ENCODE measurements around the gene BRF1.

Gene BRF1

DNA sequence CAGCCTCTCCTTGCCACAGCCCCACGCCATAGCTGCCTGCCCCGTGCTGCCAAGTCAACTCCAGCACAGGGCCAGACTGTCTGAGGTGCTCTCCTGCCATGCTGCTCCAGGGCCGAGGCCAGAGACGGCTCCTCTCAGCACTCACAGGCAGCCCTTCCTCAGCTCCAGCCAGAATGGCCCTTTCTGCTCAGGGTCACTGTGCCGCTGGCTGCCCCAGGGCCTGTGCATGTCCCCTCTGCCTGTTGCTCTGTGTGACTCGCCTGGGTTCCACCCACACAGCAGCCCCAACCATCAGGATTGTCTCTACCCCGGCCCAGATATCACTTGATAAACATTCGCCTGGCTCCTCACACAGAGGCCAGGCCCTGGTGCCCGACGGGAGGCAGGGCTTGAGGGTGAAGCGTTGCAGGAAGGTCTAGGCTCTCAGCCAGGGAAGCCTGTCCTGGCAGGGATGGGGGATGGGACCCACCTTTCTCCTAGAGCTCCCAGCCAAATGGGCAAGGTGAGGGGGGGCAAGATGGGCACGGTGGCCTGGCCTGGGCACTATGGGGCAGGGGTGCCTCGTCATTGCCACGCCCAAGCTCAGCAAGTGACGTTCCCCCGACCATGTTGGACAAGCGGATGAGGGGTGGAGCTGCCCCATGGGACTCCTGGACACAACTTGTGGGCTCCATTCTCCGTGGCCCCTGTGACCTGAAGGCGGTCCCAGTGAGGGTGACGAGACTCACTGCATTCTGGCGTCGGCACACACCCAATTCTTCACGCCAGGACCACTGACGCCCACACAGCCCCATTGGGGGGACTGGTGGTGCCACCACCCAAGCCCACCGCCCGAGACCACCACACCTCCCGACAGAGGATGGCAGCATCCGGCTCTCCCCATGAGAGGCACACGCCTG, 79.9 kb downstream of the BRF1 start:
- DNase-seq (ENCODE audit: insufficient read length, low spot score) (no peak), FAIRE-seq (no peak)
- no peak for TF ChIP-seq POLR2A (IDR thresholded peaks at IDR 0.05; ENCODE audit: low read depth, low read length)

GRCh38 chr14:105219753-105220152, 81.0 kb downstream of the BRF1 start:
- FAIRE-seq: no peak
- no peak for TF ChIP-seq POLR2A (IDR thresholded peaks at IDR 0.05; ENCODE audit: low read depth, low read length)
- no peak for DNase-seq (ENCODE audit: insufficient read length, low spot score)

- DNase-seq (ENCODE audit: insufficient read length, low spot score) (no peak), FAIRE-seq (no peak)
Observed at GRCh38 chr14:105219043-105219612, 81.7 kb downstream of the BRF1 start.

DNA sequence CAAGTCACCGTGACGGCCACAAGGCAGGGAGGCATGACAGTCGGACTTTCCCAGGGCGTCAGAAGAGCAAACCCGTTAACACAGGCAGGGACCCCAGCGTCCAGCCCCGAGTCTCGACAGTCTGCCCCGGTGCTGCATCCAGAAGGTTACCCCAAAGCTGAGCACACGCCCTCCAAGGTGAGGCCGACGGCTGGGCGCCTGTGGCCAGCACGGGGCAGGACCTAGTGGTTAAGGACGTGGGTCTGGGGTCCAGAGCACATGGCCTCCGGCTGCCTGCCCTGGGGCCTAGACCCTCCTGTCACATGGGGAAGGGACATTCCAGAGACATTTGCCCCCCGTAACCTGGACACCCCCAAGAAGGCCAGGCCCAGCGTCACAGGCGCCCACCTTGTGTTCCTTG, 82.2 kb downstream of the BRF1 start:
- FAIRE-seq (no peak), DNase-seq (ENCODE audit: insufficient read length, low spot score) (no peak)
- TF ChIP-seq POLR2A (IDR thresholded peaks at IDR 0.05; ENCODE audit: low read depth, low read length): no peak

More at GRCh38 chr14:105219043-105219612, 81.7 kb downstream of the BRF1 start:
- TF ChIP-seq POLR2A (IDR thresholded peaks at IDR 0.05; ENCODE audit: low read depth, low read length): no peak

DNA sequence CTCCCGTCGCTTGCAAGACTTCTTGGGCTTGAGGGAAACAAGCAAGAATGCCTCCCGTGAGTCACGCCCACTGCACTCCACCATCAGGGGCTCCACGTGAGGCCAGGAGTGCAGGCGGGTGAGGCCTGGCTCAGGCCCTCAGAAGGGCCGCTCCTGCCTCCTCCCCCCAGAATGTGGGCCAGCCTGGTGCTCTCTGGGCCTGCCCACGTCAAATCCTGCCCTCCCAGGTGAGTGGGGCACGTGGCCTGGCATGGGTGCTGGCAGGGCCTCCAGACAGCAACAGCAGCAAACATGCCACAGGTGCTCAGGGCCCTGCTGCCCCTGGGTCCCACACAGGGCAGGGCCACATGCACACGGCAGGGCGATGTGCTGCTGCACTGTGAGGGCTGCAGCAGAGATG, 83.0 kb downstream of the BRF1 start:
- DNase-seq (ENCODE audit: insufficient read length, low spot score): no peak
- FAIRE-seq: no peak
- TF ChIP-seq POLR2A (IDR thresholded peaks at IDR 0.05; ENCODE audit: low read depth, low read length): no peak

GRCh38 chr14:105216490-105217247, 84.1 kb downstream of the BRF1 start:
- no peak for DNase-seq (ENCODE audit: insufficient read length, low spot score)
- TF ChIP-seq POLR2A (IDR thresholded peaks at IDR 0.05; ENCODE audit: low read depth, low read length): no peak
- no peak for FAIRE-seq

DNA sequence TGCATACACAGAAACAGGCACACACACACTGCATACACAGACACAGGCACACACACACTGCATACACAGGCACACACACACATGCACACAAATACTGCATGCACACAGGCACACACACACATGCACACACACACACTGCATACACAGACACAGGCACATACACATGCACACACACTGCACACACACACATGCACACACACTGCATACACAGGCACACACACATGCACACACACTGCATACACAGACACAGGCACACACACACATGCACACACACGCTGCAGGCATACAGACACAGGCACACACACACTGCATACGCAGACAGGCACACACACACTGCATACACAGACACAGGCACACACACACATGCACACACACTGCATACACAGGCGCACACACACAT, 85.2 kb downstream of the BRF1 start:
- FAIRE-seq (no peak), DNase-seq (ENCODE audit: insufficient read length, low spot score) (no peak)
- TF ChIP-seq POLR2A (IDR thresholded peaks at IDR 0.05; ENCODE audit: low read depth, low read length): no peak

DNA sequence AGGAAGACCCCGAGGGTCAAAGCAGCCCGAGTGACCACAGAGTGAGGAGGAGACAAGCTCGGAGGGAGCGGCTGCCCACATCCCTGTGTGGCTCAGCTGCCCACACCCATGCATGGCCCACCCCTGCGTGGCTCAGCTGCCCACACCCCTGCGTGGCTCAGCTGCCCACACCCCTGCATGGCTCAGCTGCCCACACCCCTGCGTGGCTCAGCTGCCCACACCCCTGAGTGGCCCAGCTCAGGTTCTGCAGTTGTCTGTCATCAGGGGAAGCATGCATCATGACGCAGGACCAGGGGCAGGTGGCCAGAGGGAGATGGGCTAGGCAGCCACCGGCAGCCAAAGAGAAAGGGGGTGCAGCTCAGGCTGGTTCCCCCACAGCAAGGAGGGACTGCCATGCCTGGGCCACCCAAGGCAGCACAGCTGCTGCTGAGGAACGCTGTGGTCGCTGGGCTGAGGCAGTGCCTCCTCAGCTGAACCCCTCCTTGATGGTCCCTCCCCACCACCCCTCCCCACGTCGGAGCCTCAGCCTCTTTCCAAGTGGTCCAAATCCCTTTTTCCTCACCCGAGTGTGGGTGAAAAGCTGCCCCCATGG, 86.4 kb downstream of the BRF1 start:
- FAIRE-seq (no peak), DNase-seq (ENCODE audit: insufficient read length, low spot score) (no peak)
- TF ChIP-seq POLR2A (IDR thresholded peaks at IDR 0.05; ENCODE audit: low read depth, low read length): no peak

DNA sequence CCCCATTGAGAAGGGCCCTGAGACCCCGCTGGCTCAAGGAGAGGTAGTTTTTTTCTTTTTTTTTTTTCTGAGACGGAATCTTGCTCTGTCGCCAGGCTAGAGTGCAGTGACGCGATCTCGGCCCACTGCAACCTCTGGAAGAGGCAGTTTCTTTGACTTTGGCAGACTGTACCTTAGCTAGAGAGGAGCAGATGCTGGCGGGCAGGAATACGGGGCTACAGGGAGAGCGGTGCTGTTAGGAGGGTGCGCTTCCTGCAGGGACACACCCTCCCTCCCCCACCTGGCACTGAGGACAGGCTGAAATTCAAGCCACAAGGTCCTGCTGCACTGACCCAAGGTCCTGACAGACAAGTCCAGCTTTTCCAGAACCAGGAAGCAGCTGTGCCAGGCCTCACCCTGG, 87.4 kb downstream of the BRF1 start:
- no peak for DNase-seq (ENCODE audit: insufficient read length, low spot score)
- no peak for TF ChIP-seq POLR2A (IDR thresholded peaks at IDR 0.05; ENCODE audit: low read depth, low read length)
- FAIRE-seq: no peak

DNA sequence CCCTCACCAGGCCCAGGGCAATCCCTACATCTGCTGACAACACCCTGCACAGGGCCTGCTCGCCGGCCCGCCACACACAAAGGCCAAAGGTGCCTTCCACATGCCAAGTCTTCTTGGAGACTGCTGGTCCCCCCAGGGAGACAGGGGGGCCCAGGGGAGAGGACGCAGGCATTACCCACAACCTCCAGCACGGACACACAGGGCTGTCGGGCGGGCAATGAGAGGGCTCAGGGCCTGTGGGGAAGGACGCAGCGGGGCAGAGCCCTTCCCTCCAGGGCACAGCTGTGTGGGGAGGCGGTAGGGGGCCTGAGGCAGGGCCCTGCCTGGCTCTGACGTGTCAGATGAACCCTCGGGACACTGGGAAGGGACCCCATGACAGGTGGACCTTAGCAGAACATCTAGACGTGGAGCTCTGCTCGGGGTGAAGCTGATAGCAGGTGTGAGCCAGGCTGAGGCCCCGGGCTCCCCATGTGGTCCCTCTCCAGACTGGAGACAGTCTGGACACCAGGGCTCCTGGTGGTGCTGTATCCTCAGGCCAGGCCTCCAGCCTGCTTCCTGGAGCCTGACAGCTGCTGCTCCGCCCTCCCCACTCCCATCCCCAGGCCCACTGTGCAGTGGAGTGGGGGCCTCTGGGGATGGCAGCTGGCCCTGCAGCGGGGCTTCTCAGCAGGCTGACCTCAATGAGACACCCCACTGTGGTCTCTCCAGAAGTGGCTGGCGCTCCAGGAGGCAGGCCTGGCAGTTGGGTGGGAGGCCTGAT, 88.1 kb downstream of the BRF1 start:
- no peak for DNase-seq (ENCODE audit: insufficient read length, low spot score)
- TF ChIP-seq POLR2A (IDR thresholded peaks at IDR 0.05; ENCODE audit: low read depth, low read length): no peak
- no peak for FAIRE-seq

DNA sequence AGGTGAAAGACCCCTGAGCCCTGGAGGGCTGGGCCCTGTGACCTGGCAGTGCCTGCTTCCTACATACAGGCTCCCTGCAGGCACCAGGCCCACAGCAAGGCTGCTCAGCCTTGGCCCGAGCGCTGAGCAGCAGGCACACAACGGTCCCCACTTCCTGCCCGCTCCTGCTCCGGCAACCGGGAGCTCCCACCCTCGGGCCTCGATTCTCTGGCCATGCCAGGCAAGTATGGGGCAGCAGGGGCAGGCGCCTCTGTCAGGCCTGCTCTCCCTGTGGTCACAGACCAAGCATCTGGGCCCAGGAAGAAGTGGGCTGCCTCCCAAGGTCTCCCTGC, 89.1 kb downstream of the BRF1 start:
- FAIRE-seq (no peak), DNase-seq (ENCODE audit: insufficient read length, low spot score) (no peak)
- no peak for TF ChIP-seq POLR2A (IDR thresholded peaks at IDR 0.05; ENCODE audit: low read depth, low read length)

DNA sequence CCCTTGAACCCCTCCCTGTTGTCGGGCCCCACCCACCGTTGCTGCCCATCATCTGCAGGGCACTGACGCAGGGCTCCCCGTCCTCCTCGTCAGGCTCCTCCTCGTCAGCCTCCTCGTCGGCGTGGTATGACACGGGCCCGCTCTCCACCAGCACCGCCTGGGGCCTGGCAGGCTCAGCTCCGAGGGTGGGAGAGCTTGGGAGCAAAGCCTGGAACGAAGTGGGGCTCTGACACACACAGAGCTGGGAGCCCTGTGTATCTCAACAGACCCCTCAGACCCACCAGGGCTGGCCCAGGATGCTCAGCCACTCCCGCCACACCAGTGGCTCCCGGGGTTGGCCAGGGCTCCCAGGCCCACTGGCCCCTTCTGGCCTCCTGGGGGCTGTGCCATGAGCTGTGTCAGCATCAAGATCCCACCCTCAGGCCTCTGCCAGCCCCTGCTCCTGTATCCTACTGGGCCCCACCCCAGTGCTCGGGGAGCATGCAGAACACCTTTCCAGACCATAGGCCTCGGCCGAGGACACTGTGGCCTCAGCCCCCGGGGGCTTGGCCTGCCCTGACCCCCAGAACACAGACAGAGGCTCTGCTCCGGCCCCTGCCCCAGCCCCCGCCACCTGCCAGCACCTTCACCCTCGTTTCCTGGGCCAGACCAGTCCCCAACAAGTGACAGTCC, 89.6 kb downstream of the BRF1 start:
- TF ChIP-seq POLR2A (IDR thresholded peaks at IDR 0.05; ENCODE audit: low read depth, low read length): no peak
- DNase-seq (ENCODE audit: insufficient read length, low spot score) (no peak), FAIRE-seq (no peak)

All from H54 (cell line).